Upper lobe of right lung (tissue), 1 donor: ENCODE data around the gene TFF1. TPM values are rescaled to one million over a fixed set of nuclear protein-coding genes. Genes with fewer than 3 reads are reported as not detected.

ENCODE experiments used
- ATAC-seq: fragments of 200-7000 bp; cut with Tn5 transposase; one replicate; pipeline ENCODE4 v1.9.1; 2020; ENCODE audit warnings: mild to moderate bottlenecking, moderate library complexity
- DNase-seq: peaks from one replicate; pipeline ENCODE4 v3.0.0-alpha.2; 2020
- H3K27ac ChIP-seq: fragments of 200-600 bp; one replicate; pipeline ENCODE4 v1.8.0; 2022
- H3K27me3 ChIP-seq: fragments of 200-600 bp; one replicate; pipeline ENCODE4 v1.8.0; 2022; ENCODE audit warnings: mild to moderate bottlenecking
- H3K36me3 ChIP-seq: fragments of 200-600 bp; one replicate; pipeline ENCODE4 v1.8.0; 2022
- H3K4me1 ChIP-seq: fragments of 200-600 bp; one replicate; pipeline ENCODE4 v1.8.0; 2022
- H3K4me3 ChIP-seq: fragments of 200-600 bp; one replicate; pipeline ENCODE4 v1.8.0; 2022; ENCODE audit warnings: mild to moderate bottlenecking
- H3K9me3 ChIP-seq: fragments of 200-600 bp; one replicate; pipeline ENCODE4 v1.8.0; 2022
- CTCF ChIP-seq: fragments of 200-600 bp; IDR thresholded peaks from one replicate; pipeline ENCODE4 v1.8.0; 2022; ENCODE audit warnings: antibody characterized with exemption
- intact Hi-C: fragments of 100-400 bp; cut with DNase I; formaldehyde crosslinking; loops from one replicate; pipeline ENCODE4 v1.11.0; 2022
- total RNA-seq: library from RNA; stranded (reverse); fragmentation: NEBNext Ultra II Directional; extraction: Animal tissue kit (Norgen Biotek cat#: 25700); gene quantifications from one replicate; pipeline ENCODE4 v1.2.1, GENCODE V29; 2021
- donor health status: DM: no; HTN: yes; CAD: no; lungs with severe emphysema.

The TFF1 gene
- total RNA-seq, 1 donor from 2014 or later: not detected

- Histone ChIP-seq H3K4me1 (no peaks in the 10 kb centered on the region), H3K27ac (no peak overlapping the region), H3K9me3 (no peaks in the 10 kb centered on the region), H3K36me3 (no peaks in the 10 kb centered on the region), H3K4me3 (no peak overlapping the region), H3K27me3 (no peaks in the 10 kb centered on the region)
- no peak for TF ChIP-seq CTCF
- ATAC-seq (no peak), DNase-seq (no peak)
- intact Hi-C loops: no loop called here
These were observed 9.6 kb upstream of the TFF1 start for GRCh38 chr21:42375966-42376337.

GRCh38 chr21:42375506-42375905 lies 9.2 kb upstream of the TFF1 start:
- H3K9me3 ChIP-seq: no peaks in the 10 kb centered on the region
- intact Hi-C loops: no loop called here
- H3K27me3 ChIP-seq: no peaks in the 10 kb centered on the region

GRCh38 chr21:42374864-42375499 lies 8.6 kb upstream of the TFF1 start:
- DNase-seq (no peak), ATAC-seq (no peak)

More at GRCh38 chr21:42375506-42375905, 9.2 kb upstream of the TFF1 start:
- no peaks in the 10 kb centered on the region for H3K36me3 ChIP-seq
- no peak overlapping the region for H3K4me3 ChIP-seq
- H3K4me1 ChIP-seq: no peaks in the 10 kb centered on the region
- TF ChIP-seq CTCF: no peak
- ATAC-seq (no peak), DNase-seq (no peak)
- H3K27ac ChIP-seq: no peak overlapping the region

GRCh38 chr21:42374457-42374856 lies 8.1 kb upstream of the TFF1 start:
- no peaks in the 10 kb centered on the region for H3K27me3 ChIP-seq
- no peak for TF ChIP-seq CTCF
- no peak overlapping the region for H3K27ac ChIP-seq
- intact Hi-C loops: no loop called here
- no peaks in the 10 kb centered on the region for H3K4me1 ChIP-seq
- no peak overlapping the region for H3K4me3 ChIP-seq
- no peak for DNase-seq
- no peaks in the 10 kb centered on the region for H3K36me3 ChIP-seq
- no peak for ATAC-seq
- H3K9me3 ChIP-seq: no peaks in the 10 kb centered on the region

More at GRCh38 chr21:42374864-42375499, 8.6 kb upstream of the TFF1 start:
- intact Hi-C loops: no loop called here
- no peaks in the 10 kb centered on the region for H3K4me1 ChIP-seq
- H3K36me3 ChIP-seq: no peaks in the 10 kb centered on the region
- H3K9me3 ChIP-seq: no peaks in the 10 kb centered on the region
- H3K27me3 ChIP-seq: no peaks in the 10 kb centered on the region
- TF ChIP-seq CTCF: no peak
- H3K27ac ChIP-seq: no peak overlapping the region
- H3K4me3 ChIP-seq: no peak overlapping the region

GRCh38 chr21:42373908-42374455 lies 7.6 kb upstream of the TFF1 start:
- intact Hi-C loops: no loop called here

More at GRCh38 chr21:42373908-42374455, 7.6 kb upstream of the TFF1 start:
- Histone ChIP-seq H3K9me3 (no peaks in the 10 kb centered on the region), H3K4me1 (no peaks in the 10 kb centered on the region), H3K27ac (no peak overlapping the region), H3K4me3 (no peak overlapping the region), H3K36me3 (no peaks in the 10 kb centered on the region), H3K27me3 (no peaks in the 10 kb centered on the region)
- no peak for DNase-seq
- no peak for ATAC-seq
- TF ChIP-seq CTCF: no peak
